HL-60 (cell line): ENCODE data around the gene FAM107B.

Experiments used
- DNase-seq, 2 experiments: peaks; one replicate each; pipeline ENCODE4 v3.0.0-alpha.2; 2010 to 2020; ENCODE audit warnings: low read depth in 1 of 2, low spot score in 1 of 2
- H3K27ac ChIP-seq: fragments of 250-450 bp; sonication (Bioruptor Pico); replicated peaks from 2 replicates; pipeline ENCODE4 v1.5.1; 2020; ENCODE audit warnings: mild to moderate bottlenecking, moderate library complexity
- H3K27me3 ChIP-seq: fragments of 250-450 bp; sonication (Bioruptor Pico); 2 replicates; pipeline ENCODE4 v1.5.1; 2021; ENCODE audit warnings: mild to moderate bottlenecking, moderate library complexity; ENCODE audit not compliant: insufficient read depth, poor library complexity, severe bottlenecking
- H3K4me3 ChIP-seq: replicated peaks from 2 replicates; pipeline ENCODE4 v1.5.1; 2011; ENCODE audit warnings: mild to moderate bottlenecking, control low read depth, low read length; ENCODE audit not compliant: insufficient read depth
- GABPA ChIP-seq: IDR thresholded peaks from 2 replicates; pipeline ENCODE4 v1.6.1; 2012; ENCODE audit warnings: low read depth
- POLR2AphosphoS5 ChIP-seq: IDR thresholded peaks from 2 replicates; pipeline ENCODE4 v1.6.1; 2012; ENCODE audit warnings: low read depth
- SPI1 ChIP-seq: IDR thresholded peaks from 2 replicates; pipeline ENCODE4 v1.6.1; 2012; ENCODE audit warnings: low read depth, mild to moderate bottlenecking, borderline replicate concordance
- TF ChIP-seq, protein P1 (sequence below): IDR thresholded peaks from one replicate; pipeline ENCODE4 v1.5.1; 2011; ENCODE audit warnings: low read length, control low read depth, inconsistent platforms; ENCODE audit not compliant: insufficient read depth
- TF ChIP-seq, protein P2 (sequence below): IDR thresholded peaks from 2 replicates; pipeline ENCODE4 v1.6.1; 2012; ENCODE audit warnings: low read depth; ENCODE audit not compliant: insufficient replicate concordance

The FAM107B gene

DNA sequence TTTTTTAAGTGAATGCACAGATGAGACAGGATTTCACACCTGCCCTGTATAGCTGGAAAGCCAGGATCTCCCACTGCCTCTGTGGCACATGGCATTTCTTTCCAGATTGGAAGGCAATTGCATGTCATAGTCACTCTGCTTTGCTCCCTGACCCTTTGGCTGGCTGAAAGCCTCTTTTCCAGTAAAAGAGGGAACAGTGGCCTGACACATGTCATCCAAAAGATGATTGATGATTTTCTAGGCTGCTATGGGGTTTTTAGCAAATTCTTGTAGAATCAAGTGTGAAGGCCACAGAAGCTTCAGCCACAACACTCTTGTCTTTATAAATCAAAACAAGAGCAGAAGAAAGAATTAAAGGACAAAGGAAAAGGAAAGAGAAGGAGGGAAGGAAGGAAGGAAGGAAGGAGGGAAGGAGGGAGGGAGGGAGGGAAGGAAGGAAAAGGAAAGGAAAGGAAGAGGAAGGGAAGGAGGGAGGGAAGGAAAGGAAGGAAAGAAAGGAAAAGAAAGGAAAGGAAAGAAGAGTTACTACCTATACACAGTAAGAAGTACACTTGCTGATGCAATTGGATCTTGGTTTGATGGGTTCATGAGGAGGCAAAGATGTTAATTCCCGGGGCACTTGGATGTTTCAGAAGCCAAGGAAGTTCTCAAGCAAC lies 285.0 kb downstream of the FAM107B start:
- no peaks in the 10 kb centered on the region for H3K27me3 ChIP-seq
- no peak for TF ChIP-seq SPI1
- TF ChIP-seq, protein P1, sequence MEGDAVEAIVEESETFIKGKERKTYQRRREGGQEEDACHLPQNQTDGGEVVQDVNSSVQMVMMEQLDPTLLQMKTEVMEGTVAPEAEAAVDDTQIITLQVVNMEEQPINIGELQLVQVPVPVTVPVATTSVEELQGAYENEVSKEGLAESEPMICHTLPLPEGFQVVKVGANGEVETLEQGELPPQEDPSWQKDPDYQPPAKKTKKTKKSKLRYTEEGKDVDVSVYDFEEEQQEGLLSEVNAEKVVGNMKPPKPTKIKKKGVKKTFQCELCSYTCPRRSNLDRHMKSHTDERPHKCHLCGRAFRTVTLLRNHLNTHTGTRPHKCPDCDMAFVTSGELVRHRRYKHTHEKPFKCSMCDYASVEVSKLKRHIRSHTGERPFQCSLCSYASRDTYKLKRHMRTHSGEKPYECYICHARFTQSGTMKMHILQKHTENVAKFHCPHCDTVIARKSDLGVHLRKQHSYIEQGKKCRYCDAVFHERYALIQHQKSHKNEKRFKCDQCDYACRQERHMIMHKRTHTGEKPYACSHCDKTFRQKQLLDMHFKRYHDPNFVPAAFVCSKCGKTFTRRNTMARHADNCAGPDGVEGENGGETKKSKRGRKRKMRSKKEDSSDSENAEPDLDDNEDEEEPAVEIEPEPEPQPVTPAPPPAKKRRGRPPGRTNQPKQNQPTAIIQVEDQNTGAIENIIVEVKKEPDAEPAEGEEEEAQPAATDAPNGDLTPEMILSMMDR = no peak
- TF ChIP-seq, protein P2, sequence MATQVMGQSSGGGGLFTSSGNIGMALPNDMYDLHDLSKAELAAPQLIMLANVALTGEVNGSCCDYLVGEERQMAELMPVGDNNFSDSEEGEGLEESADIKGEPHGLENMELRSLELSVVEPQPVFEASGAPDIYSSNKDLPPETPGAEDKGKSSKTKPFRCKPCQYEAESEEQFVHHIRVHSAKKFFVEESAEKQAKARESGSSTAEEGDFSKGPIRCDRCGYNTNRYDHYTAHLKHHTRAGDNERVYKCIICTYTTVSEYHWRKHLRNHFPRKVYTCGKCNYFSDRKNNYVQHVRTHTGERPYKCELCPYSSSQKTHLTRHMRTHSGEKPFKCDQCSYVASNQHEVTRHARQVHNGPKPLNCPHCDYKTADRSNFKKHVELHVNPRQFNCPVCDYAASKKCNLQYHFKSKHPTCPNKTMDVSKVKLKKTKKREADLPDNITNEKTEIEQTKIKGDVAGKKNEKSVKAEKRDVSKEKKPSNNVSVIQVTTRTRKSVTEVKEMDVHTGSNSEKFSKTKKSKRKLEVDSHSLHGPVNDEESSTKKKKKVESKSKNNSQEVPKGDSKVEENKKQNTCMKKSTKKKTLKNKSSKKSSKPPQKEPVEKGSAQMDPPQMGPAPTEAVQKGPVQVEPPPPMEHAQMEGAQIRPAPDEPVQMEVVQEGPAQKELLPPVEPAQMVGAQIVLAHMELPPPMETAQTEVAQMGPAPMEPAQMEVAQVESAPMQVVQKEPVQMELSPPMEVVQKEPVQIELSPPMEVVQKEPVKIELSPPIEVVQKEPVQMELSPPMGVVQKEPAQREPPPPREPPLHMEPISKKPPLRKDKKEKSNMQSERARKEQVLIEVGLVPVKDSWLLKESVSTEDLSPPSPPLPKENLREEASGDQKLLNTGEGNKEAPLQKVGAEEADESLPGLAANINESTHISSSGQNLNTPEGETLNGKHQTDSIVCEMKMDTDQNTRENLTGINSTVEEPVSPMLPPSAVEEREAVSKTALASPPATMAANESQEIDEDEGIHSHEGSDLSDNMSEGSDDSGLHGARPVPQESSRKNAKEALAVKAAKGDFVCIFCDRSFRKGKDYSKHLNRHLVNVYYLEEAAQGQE = no peak
- no peak for TF ChIP-seq POLR2AphosphoS5
- no peak for TF ChIP-seq GABPA
- no peak overlapping the region for H3K4me3 ChIP-seq
- DNase-seq = no peak
- H3K27ac ChIP-seq = no peak overlapping the region

DNA sequence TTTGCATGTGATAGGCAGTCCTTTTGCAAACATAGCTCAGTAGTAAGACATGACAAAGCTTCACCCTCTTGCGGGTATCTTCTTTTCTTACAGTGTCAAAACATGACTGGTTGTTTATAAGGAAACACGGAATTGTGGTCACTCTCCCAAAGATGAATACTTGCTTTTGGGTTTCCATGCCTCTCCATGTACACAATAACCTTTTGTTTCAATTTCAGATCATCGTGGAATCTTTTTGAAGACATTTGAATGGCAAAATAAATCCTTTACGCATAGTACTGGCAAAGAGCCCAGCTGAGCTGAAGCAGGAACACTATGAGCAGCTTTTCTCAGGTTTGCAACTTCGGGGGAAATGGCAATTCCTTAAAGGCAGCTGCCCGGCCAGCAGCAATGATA lies 287.2 kb downstream of the FAM107B start:
- DNase-seq = no peak
- no peak for TF ChIP-seq SPI1
- TF ChIP-seq POLR2AphosphoS5 = no peak
- no peak for TF ChIP-seq GABPA
- TF ChIP-seq, protein P1 = no peak
- TF ChIP-seq, protein P2 = no peak
- Histone ChIP-seq H3K4me3 (no peak overlapping the region), H3K27ac (no peak overlapping the region), H3K27me3 (no peaks in the 10 kb centered on the region)

DNA sequence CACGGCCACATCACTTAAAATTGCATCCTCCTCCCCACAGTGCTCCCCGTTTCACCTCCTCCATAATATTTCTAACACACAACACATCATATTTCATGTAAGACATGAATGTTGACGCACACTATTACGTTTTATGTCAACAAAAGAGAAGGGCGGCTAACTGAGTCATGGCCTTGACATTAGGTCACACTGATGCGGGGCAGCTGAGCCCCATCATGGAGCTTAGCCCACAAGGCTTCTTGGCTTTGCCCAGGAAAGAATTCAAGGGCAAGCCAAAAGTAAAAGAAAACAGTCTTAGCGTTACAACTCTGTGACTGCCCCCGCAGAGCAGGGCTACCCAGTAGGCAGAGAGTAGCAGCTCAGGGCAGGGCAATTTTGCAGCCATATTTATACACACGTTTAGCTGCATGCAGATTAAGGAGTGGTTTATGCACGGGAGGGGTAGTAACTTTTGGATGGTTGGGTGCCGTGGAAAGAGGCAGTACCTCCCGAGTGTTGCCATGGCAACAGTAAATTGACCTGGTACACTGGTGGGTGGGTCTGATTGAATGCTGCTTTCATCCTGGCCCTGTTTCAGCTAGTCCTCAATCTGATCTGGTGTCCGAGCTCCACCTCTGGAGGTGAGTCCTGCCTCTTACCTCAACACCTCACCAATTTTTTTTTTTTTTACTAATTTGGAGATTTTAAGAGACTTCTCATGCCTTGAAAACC lies 287.8 kb downstream of the FAM107B start:
- Histone ChIP-seq H3K27ac (no peak overlapping the region), H3K4me3 (no peak overlapping the region), H3K27me3 (no peaks in the 10 kb centered on the region)
- TF ChIP-seq, protein P2 = no peak
- no peak for TF ChIP-seq SPI1
- no peak for TF ChIP-seq POLR2AphosphoS5
- TF ChIP-seq GABPA = no peak
- TF ChIP-seq, protein P1 = no peak
- no peak for DNase-seq
